ENCODE measurements around the gene CTDNEP1.

Gene CTDNEP1

GRCh38 chr17:7241090-7241733 lies 10.3 kb downstream of the CTDNEP1 start:
- TF ChIP-seq CTCF (IDR thresholded peaks at IDR 0.05; ENCODE audit: low read depth, low read length) = no peak
- peak overlapping the region; percentile 96 for H3K4me3 ChIP-seq (ENCODE audit: low read depth, low read length)
- DNase-seq (ENCODE audit: low read depth, low spot score) = no peak
- in situ Hi-C loops (cut with HindIII; ENCODE audit: low sequenced_read_pairs) = no loop called here

DNA sequence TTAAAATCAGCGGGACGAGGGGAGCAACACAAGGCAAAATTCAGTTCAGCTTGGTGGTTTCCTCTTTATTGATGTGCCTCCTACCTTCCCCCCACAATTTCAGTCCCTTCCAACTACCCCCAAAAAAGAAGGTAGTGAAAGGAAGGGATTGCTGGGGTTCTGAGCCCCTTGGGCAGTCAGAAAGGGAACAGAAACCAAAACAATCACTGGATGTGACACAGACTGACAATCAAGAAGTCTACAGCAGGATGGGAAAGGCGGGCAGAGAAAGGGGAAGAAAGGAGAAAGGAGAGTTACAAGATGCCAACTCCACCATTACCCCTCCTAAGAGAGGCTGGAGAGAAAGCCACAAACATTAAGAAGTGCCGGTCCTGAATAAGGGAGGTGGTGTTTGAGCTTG lies 11.2 kb downstream of the CTDNEP1 start:
- TF ChIP-seq CTCF (IDR thresholded peaks at IDR 0.05; ENCODE audit: low read depth, low read length) = no peak
- H3K4me3 ChIP-seq (ENCODE audit: low read depth, low read length) = peak overlapping the region; percentile 12
- DNase-seq (ENCODE audit: low read depth, low spot score) = no peak
- in situ Hi-C loops (cut with HindIII; ENCODE audit: low sequenced_read_pairs) = no loop called here

DNA sequence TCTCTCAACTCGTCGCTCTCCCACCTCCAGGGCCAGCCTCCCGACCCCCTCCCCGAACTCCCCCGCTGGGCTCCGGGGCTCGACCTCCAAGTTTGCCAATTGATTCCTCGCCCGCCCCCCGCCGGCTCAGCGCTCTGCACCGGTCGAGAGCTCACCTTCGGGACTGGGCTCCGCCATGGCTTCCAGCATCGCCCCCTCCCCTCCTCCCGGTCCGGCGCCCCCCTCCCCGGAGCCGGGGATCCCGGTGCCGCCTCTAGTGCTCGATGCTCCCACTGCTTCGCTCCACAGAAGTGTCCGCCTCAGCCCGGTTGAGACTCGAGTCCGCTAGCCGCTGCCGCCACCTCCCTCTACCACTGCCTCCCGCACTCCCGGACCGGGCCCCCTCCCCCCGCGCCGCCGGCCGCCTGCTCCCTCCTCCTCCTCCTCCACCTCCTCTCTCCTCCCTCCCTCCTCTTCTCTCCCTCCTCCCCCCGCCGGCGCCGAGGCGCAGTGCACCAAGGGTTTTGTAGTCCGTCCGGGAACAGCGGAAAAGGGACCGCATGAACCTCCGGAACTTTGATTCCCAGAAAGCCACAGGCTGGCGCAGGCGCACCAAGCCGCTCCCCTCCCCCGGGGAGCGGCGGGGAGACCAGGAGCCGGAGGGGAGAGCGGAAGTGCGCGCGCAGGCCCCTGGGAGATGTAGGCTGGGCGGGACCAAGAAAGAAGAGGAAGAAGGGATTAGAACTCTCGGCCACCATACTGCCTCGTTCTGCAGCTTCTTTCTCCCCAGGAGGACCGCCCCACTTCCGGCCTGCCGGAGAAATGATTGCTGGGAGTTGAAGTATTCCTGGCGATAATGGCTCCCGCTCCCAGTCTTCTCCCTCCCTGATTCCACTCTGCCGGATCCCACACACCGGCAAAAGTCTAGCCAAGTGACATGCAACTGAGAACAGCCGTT lies 12.2 kb downstream of the CTDNEP1 start, which contains the start of gene PHF23:
TSS of gene PHF23 (minus strand) at position 367 of the 937 bp plus-strand sequence. CDS start at position 189, 178 bp downstream.
- H3K4me3 ChIP-seq (ENCODE audit: low read depth, low read length) = peak within 1 kb of the TSS; percentile 98
- in situ Hi-C loops (cut with HindIII; ENCODE audit: low sequenced_read_pairs) = no loop called here
- no peak for TF ChIP-seq CTCF (IDR thresholded peaks at IDR 0.05; ENCODE audit: low read depth, low read length)
- DNase-seq (ENCODE audit: low read depth, low spot score) = peak; percentile 100

- in situ Hi-C loops (cut with HindIII; ENCODE audit: low sequenced_read_pairs) = no loop called here
- no peak for DNase-seq (ENCODE audit: low read depth, low spot score)
Measured at GRCh38 chr17:7238420-7239090, 13.0 kb downstream of the CTDNEP1 start.

DNA sequence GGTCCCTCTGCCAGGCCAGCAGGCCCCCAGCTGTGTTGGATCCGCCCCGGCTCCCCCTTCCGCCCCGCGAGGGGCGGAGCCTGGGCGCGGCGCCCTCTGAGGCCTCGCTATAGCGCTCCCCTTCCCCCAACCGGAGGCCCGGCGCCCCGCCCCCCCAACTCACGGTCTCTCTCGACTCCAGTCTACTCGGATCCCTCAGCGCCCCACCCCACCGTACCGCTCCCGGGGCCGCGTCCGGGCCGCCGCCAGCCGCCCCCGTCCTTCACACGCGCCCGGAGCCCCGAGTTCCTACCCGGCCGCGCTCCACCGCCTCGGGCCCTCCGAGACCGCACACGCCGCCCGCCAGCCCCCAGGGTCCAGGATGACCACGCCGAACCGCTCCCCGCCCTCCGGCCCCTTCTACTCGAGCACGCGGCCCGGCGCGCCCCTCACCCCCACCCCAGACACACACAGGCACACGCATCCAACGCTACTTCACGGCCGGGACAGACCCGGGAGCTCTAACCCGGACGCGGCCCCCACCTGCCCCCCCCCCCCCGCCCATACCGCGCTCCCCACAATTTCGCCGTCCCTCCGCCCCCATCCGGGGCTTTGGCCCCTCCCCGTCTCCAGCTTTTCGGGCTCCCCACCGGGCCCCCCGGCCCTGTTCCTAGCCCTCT lies 13.6 kb downstream of the CTDNEP1 start:
- in situ Hi-C loops (cut with HindIII; ENCODE audit: low sequenced_read_pairs) = no loop called here
- DNase-seq (ENCODE audit: low read depth, low spot score) = peak; percentile 66

More at GRCh38 chr17:7238420-7239090, 13.0 kb downstream of the CTDNEP1 start:
- H3K4me3 ChIP-seq (ENCODE audit: low read depth, low read length) = peak overlapping the region; percentile 98
- no peak for TF ChIP-seq CTCF (IDR thresholded peaks at IDR 0.05; ENCODE audit: low read depth, low read length)

More for the DNA sequence above, 13.6 kb downstream of the CTDNEP1 start:
- H3K4me3 ChIP-seq (ENCODE audit: low read depth, low read length) = peak overlapping the region; percentile 98
- TF ChIP-seq CTCF (IDR thresholded peaks at IDR 0.05; ENCODE audit: low read depth, low read length) = no peak

Data from astrocyte of the spinal cord (primary cell).